K562 (cell line): ENCODE results near the gene HS3ST4. TPM values are rescaled to one million over a fixed set of nuclear protein-coding genes. Genes with fewer than 3 reads are reported as not detected.

Experiments used
- ASH1L ChIP-seq: fragments of 450-650 bp; IDR thresholded peaks from 2 replicates; pipeline ENCODE4 v1.6.1; 2018; ENCODE audit warnings: borderline replicate concordance, mild to moderate bottlenecking, low read depth; ENCODE audit not compliant: partially characterized antibody
- BRCA1 ChIP-seq, 2 experiments: fragments of 450-650 bp in 1 of 2; sonication (generic) in 1 of 2; formaldehyde crosslinking in 1 of 2; IDR thresholded peaks; 2 replicates each; pipeline versions ENCODE4 v1.5.0 to v1.6.1; 2017 to 2020; ENCODE audit warnings: mild to moderate bottlenecking in 1 of 2, missing genetic modification reagents in 1 of 2
- CHD2 ChIP-seq: IDR thresholded peaks from 2 replicates; pipeline ENCODE4 v1.6.1; 2011; ENCODE audit warnings: low read depth, low read length
- DLX4 ChIP-seq: fragments of 250-450 bp; sonication (Bioruptor Pico); IDR thresholded peaks from 2 replicates; pipeline ENCODE4 v1.6.1; 2021; ENCODE audit warnings: mild to moderate bottlenecking
- FOS ChIP-seq: IDR thresholded peaks from 3 replicates; pipeline ENCODE4 v1.6.1; 2011; ENCODE audit not compliant: insufficient read length; ENCODE audit errors: extremely low read depth
- FOXM1 ChIP-seq, 2 experiments: fragments of 450-650 bp in 1 of 2; sonication (generic) in 1 of 2; formaldehyde crosslinking in 1 of 2; IDR thresholded peaks; 2 replicates each; pipeline versions ENCODE4 v1.6.1 to v1.9.0; 2017 to 2022; ENCODE audit warnings: low read depth in 2 of 2, mild to moderate bottlenecking in 2 of 2, missing genetic modification reagents in 1 of 2, moderate library complexity in 1 of 2
- KHSRP ChIP-seq: fragments of 450-650 bp; IDR thresholded peaks from 2 replicates; pipeline ENCODE4 v1.6.1; 2017
- LCOR ChIP-seq: sonication (generic); formaldehyde crosslinking; IDR thresholded peaks from 2 replicates; pipeline ENCODE4 v1.8.0; 2022; ENCODE audit warnings: mild to moderate bottlenecking, missing genetic modification reagents
- MTA1 ChIP-seq: fragments of 450-650 bp; IDR thresholded peaks from 2 replicates; pipeline ENCODE4 v1.6.1; 2017; ENCODE audit warnings: borderline replicate concordance
- MTA2 ChIP-seq: fragments of 450-650 bp; IDR thresholded peaks from 2 replicates; pipeline ENCODE4 v1.6.1; 2016; ENCODE audit warnings: low read depth
- POLR2AphosphoS5 ChIP-seq: IDR thresholded peaks from 2 replicates; pipeline ENCODE4 v1.6.1; 2011; ENCODE audit warnings: mild to moderate bottlenecking, low read depth, low read length, moderate library complexity; ENCODE audit not compliant: control insufficient read depth, insufficient read depth
- RBM17 ChIP-seq: fragments of 200-400 bp; formaldehyde crosslinking; IDR thresholded peaks from 2 replicates; pipeline ENCODE4 v1.6.1; 2017; ENCODE audit warnings: low read depth, mild to moderate bottlenecking, low read length, borderline replicate concordance
- RBM25 ChIP-seq: fragments of 200-400 bp; formaldehyde crosslinking; IDR thresholded peaks from 2 replicates; pipeline ENCODE4 v1.6.1; 2018; ENCODE audit warnings: low read length, low read depth, moderate library complexity; ENCODE audit not compliant: severe bottlenecking
- RBM34 ChIP-seq: fragments of 200-400 bp; formaldehyde crosslinking; IDR thresholded peaks from 2 replicates; pipeline ENCODE4 v1.6.1; 2018; ENCODE audit warnings: low read length, borderline replicate concordance; ENCODE audit not compliant: insufficient read depth
- TARDBP ChIP-seq: fragments of 450-650 bp; IDR thresholded peaks from 2 replicates; pipeline ENCODE4 v1.6.1; 2016
- ZBTB1 ChIP-seq: sonication (generic); formaldehyde crosslinking; IDR thresholded peaks from 2 replicates; pipeline ENCODE4 v1.8.1; 2023; ENCODE audit warnings: missing genetic modification reagents, low read depth, mild to moderate bottlenecking, borderline replicate concordance
- ZC3H4 ChIP-seq: sonication (generic); formaldehyde crosslinking; IDR thresholded peaks from 2 replicates; pipeline ENCODE4 v1.9.0; 2021; ENCODE audit warnings: missing genetic modification reagents, borderline replicate concordance
- ZMIZ1 ChIP-seq, 2 experiments: fragments of 150-350 bp in 1 of 2; IDR thresholded peaks; 2 replicates each; pipeline ENCODE4 v1.6.1; 2012 to 2016; ENCODE audit warnings: low read depth in 2 of 2, low read length in 2 of 2, mild to moderate bottlenecking in 1 of 2, moderate library complexity in 1 of 2
- ZNF24 ChIP-seq: fragments of 450-650 bp; IDR thresholded peaks from 2 replicates; pipeline ENCODE4 v1.6.1; 2016
- ZNF280A ChIP-seq: fragments of 450-650 bp; IDR thresholded peaks from 2 replicates; pipeline ENCODE4 v1.6.1; 2018; ENCODE audit warnings: mild to moderate bottlenecking, low read depth; ENCODE audit not compliant: partially characterized antibody
- ZNF3 ChIP-seq: fragments of 250-450 bp; sonication (Bioruptor Pico); IDR thresholded peaks from 2 replicates; pipeline ENCODE4 v1.5.0; 2021; ENCODE audit warnings: mild to moderate bottlenecking, moderate library complexity
- ZNF695 ChIP-seq: fragments of 450-650 bp; formaldehyde crosslinking; IDR thresholded peaks from 2 replicates; pipeline ENCODE4 v1.4.0; 2020; ENCODE audit warnings: mild to moderate bottlenecking, moderate library complexity
- ZNF780A ChIP-seq: fragments of 250-450 bp; sonication (Bioruptor Pico); IDR thresholded peaks from 2 replicates; pipeline ENCODE4 v1.5.0; 2021; ENCODE audit warnings: mild to moderate bottlenecking
- ZNF79 ChIP-seq: fragments of 250-450 bp; sonication (Bioruptor Pico); IDR thresholded peaks from 2 replicates; pipeline ENCODE4 v1.4.0; 2020; ENCODE audit warnings: low read depth, mild to moderate bottlenecking, moderate library complexity
- polyA plus RNA-seq, 8 experiments: library from polyadenylated mRNA; depleted of rRNA in 4 of 8; stranded (reverse) in 5 of 8; unstranded in 3 of 8; fragments of >200 nt; fragmentation: Nextera tagmentation in 2 of 8; fragmentation: Illumina TruSeq in 1 of 8; extraction: Ambion mirVana in 2 of 8; extraction: Trizol in 1 of 8; gene quantifications; 2 replicates each; pipeline versions ENCODE4 v1.2.1 to v1.2.3, GENCODE V29; 2011 to 2014; ENCODE audit warnings: inconsistent platforms in 1 of 8, missing spikeins in 1 of 8
- total RNA-seq, 7 experiments: library from RNA; depleted of rRNA in 6 of 7; stranded (reverse); fragments of >200 nt in 6 of 7; fragmentation: Illumina TruSeq in 2 of 7; extraction: Trizol in 2 of 7; gene quantifications; 2 replicates each; pipeline versions ENCODE4 v1.2.1 to v1.2.3, GENCODE V29; 2011 to 2021; ENCODE audit warnings: low replicate concordance in 1 of 7

The HS3ST4 gene
- total and polyA plus RNA-seq, 9 of the 15 experiments (the other 6 are each of a cell fraction or from before 2014, with no cell fraction given), result not detected

GRCh38 chr16:25771812-25772568 is 80.2 kb downstream of the HS3ST4 start (continued):
- no peak for TF ChIP-seq ZNF280A
- no peak for TF ChIP-seq ZBTB1 (CRISPR knock-in tag)
- peak; percentile 99 for TF ChIP-seq FOXM1 (IDR thresholded peaks at IDR 0.05; ENCODE audit: low read depth)
- no peak for TF ChIP-seq FOXM1 (CRISPR knock-in tag; IDR thresholded peaks at IDR 0.05; ENCODE audit: low read depth)
- no peak for TF ChIP-seq CHD2
- no peak for TF ChIP-seq RBM17
- peak; percentile 100 for TF ChIP-seq MTA2
- TF ChIP-seq ZNF24, result peak; percentile 75; the same call in 1 of the 2 replicates
- no peak for TF ChIP-seq BRCA1 (IDR thresholded peaks at IDR 0.05)
- no peak for TF ChIP-seq BRCA1 (CRISPR knock-in tag; IDR thresholded peaks at IDR 0.05)
- peak; percentile 87 for TF ChIP-seq MTA1
- peak; percentile 96 for TF ChIP-seq LCOR (CRISPR knock-in tag)
- no peak for TF ChIP-seq ZNF695 (CRISPR knock-in tag)
- peak; percentile 93 for TF ChIP-seq KHSRP
- no peak for TF ChIP-seq ZNF3
- TF ChIP-seq DLX4, result no peak
- TF ChIP-seq TARDBP, result peak; percentile 95
- no peak for TF ChIP-seq RBM34
- peak; percentile 99 for TF ChIP-seq RBM25
- TF ChIP-seq ZNF780A (CRISPR knock-in tag), result no peak
- TF ChIP-seq POLR2AphosphoS5, result peak; percentile 96
- no peak for TF ChIP-seq ZC3H4
- TF ChIP-seq FOS, result no peak
- no peak for TF ChIP-seq ASH1L
- peak; percentile 58; the same call in 1 of the 2 replicates for TF ChIP-seq ZNF79 (CRISPR knock-in tag)
- TF ChIP-seq ZMIZ1 (IDR thresholded peaks at IDR 0.05; ENCODE audit: low read depth in 2 of 2, low read length in 2 of 2), result peak in 1 of 2 experiments; percentile 97; a peak in 2 of 4 replicates
